Keratinocyte (primary cell): ENCODE data around the gene EID2B. TPM values are rescaled to one million over a fixed set of nuclear protein-coding genes. Genes with fewer than 3 reads are reported as not detected.

Experiments
- DNase-seq: peaks from one replicate; pipeline ENCODE4 v3.0.0-alpha.2; 2011; ENCODE audit warnings: low read depth, missing footprints, low spot score
- FAIRE-seq: peaks from 2 replicates; lab custom pipeline; 2011; peaks lifted over from hg19 to GRCh38; lab: Jason Lieb, UNC
- H2AFZ ChIP-seq: 2 replicates; pipeline ENCODE4 v1.6.0; 2012; ENCODE audit warnings: low read length, control low read depth, inconsistent platforms; ENCODE audit not compliant: control insufficient read depth
- H3K27ac ChIP-seq: 2 replicates; pipeline ENCODE4 v1.5.1; 2011; ENCODE audit warnings: low read length; ENCODE audit not compliant: control insufficient read depth, insufficient read depth
- H3K27me3 ChIP-seq: 3 replicates; pipeline ENCODE4 v1.6.0; 2011; ENCODE audit warnings: low read length; ENCODE audit not compliant: control insufficient read depth, insufficient read depth; ENCODE audit errors: extremely low read depth
- H3K36me3 ChIP-seq, 2 experiments: 2 replicates in 1 of 2; 3 replicates in 1 of 2; pipeline ENCODE4 v1.5.1; 2011; ENCODE audit warnings: low read length in 2 of 2, mild to moderate bottlenecking in 1 of 2; ENCODE audit not compliant: control insufficient read depth in 2 of 2, insufficient read depth in 2 of 2; ENCODE audit errors: extremely low read depth in 1 of 2
- H3K4me1 ChIP-seq: 3 replicates; pipeline ENCODE4 v1.5.1; 2011; ENCODE audit warnings: low read length; ENCODE audit not compliant: control insufficient read depth, insufficient read depth; ENCODE audit errors: extremely low read depth
- H3K4me2 ChIP-seq: 3 replicates; pipeline ENCODE4 v1.6.0; 2011; ENCODE audit warnings: low read depth, low read length; ENCODE audit not compliant: control insufficient read depth, insufficient read depth; ENCODE audit errors: extremely low read depth
- H3K4me3 ChIP-seq, 3 experiments: fragments of 200-600 bp in 1 of 3; sonication (generic) in 1 of 3; 2 replicates in 2 of 3; 3 replicates in 1 of 3; pipeline ENCODE4 v1.5.1; 2011 to 2016; ENCODE audit warnings: low read length in 3 of 3, mild to moderate bottlenecking in 3 of 3, control low read depth in 2 of 3, inconsistent platforms in 1 of 3, low read depth in 1 of 3, mixed read lengths in 1 of 3, mixed run types in 1 of 3, moderate library complexity in 1 of 3; ENCODE audit not compliant: control insufficient read depth in 2 of 3, insufficient read depth in 2 of 3; ENCODE audit errors: extremely low read depth in 1 of 3
- H3K79me2 ChIP-seq: 2 replicates; pipeline ENCODE4 v1.6.0; 2012; ENCODE audit warnings: low read length; ENCODE audit not compliant: control insufficient read depth, insufficient read depth
- H3K9ac ChIP-seq: 3 replicates; pipeline ENCODE4 v1.6.0; 2011; ENCODE audit warnings: low read length; ENCODE audit not compliant: control insufficient read depth, insufficient read depth; ENCODE audit errors: extremely low read depth
- H3K9me1 ChIP-seq: 3 replicates; pipeline ENCODE4 v1.6.0; 2011; ENCODE audit warnings: low read length; ENCODE audit not compliant: control insufficient read depth, insufficient read depth; ENCODE audit errors: extremely low read depth
- H3K9me3 ChIP-seq: 2 replicates; pipeline ENCODE4 v1.5.1; 2012; ENCODE audit warnings: low read depth, low read length; ENCODE audit not compliant: control insufficient read depth
- H4K20me1 ChIP-seq: 3 replicates; pipeline ENCODE4 v1.6.0; 2011; ENCODE audit warnings: low read length; ENCODE audit not compliant: control insufficient read depth, insufficient read depth; ENCODE audit errors: extremely low read depth
- EZH2 ChIP-seq: IDR thresholded peaks from one replicate; pipeline ENCODE4 v1.6.1; 2012; ENCODE audit warnings: inconsistent platforms, mild to moderate bottlenecking, low read length, moderate library complexity
- dilution Hi-C: fragments of 300-500 bp; cut with MboI; formaldehyde crosslinking; loops from one replicate; pipeline ENCODE4 v1.7.0; 2020; ENCODE audit warnings: low sequenced_read_pairs; ENCODE audit not compliant: extremely low pct_ligation_motif_present
- polyA plus RNA-seq, 5 experiments: library from polyadenylated mRNA; depleted of rRNA in 3 of 5; stranded (reverse) in 3 of 5; stranded (forward) in 1 of 5; unstranded in 1 of 5; fragments of >200 nt; gene quantifications; 1 replicate in 1 of 5; 2 replicates in 3 of 5; 3 replicates in 1 of 5; pipeline versions ENCODE4 v1.2.1 to v1.2.3, GENCODE V29; 2011 to 2012; ENCODE audit warnings: missing spikeins in 2 of 5, low read depth in 1 of 5, low replicate concordance in 1 of 5
- TF ChIP-seq, protein P1 (sequence below), 3 experiments: IDR thresholded peaks in 1 of 3; conservative IDR thresholded peaks in 1 of 3; optimal IDR thresholded peaks in 1 of 3; 2 replicates in 2 of 3; 3 replicates in 1 of 3; pipeline versions ENCODE3 to v1.5.1; 2011; ENCODE audit warnings: low read length in 3 of 3, mild to moderate bottlenecking in 3 of 3, moderate library complexity in 2 of 3, control low read depth in 1 of 3, inconsistent platforms in 1 of 3; ENCODE audit not compliant: insufficient read depth in 2 of 3; ENCODE audit errors: extremely low read depth in 1 of 3

The EID2B gene
- polyA plus RNA-seq, 1 donor (not counting 4 experiments of a cell fraction or from before 2014, with no cell fraction given), result 1.1 TPM

- Histone ChIP-seq H3K4me3 (peak overlapping the region; percentile 74 to 93 (median 82)), H4K20me1 (no peaks in the 10 kb centered on the region), H3K4me1 (peaks cover 35% of the 10 kb centered on the region), H3K9ac (peak overlapping the region; percentile 90), H3K4me2 (peak overlapping the region; percentile 90), H3K27me3 (no peaks in the 10 kb centered on the region), H3K9me1 (no peaks in the 10 kb centered on the region), H3K9me3 (no peaks in the 10 kb centered on the region), H3K36me3 (no peaks in the 10 kb centered on the region), H3K27ac (peak overlapping the region; percentile 87), H2AFZ (peak overlapping the region; percentile 91), H3K79me2 (peaks cover 21% of the 10 kb centered on the region)
- FAIRE-seq (no peak), DNase-seq (no peak)
- dilution Hi-C loops, result no loop called here
- no peak for TF ChIP-seq EZH2
- TF ChIP-seq, protein P1, sequence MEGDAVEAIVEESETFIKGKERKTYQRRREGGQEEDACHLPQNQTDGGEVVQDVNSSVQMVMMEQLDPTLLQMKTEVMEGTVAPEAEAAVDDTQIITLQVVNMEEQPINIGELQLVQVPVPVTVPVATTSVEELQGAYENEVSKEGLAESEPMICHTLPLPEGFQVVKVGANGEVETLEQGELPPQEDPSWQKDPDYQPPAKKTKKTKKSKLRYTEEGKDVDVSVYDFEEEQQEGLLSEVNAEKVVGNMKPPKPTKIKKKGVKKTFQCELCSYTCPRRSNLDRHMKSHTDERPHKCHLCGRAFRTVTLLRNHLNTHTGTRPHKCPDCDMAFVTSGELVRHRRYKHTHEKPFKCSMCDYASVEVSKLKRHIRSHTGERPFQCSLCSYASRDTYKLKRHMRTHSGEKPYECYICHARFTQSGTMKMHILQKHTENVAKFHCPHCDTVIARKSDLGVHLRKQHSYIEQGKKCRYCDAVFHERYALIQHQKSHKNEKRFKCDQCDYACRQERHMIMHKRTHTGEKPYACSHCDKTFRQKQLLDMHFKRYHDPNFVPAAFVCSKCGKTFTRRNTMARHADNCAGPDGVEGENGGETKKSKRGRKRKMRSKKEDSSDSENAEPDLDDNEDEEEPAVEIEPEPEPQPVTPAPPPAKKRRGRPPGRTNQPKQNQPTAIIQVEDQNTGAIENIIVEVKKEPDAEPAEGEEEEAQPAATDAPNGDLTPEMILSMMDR (optimal IDR thresholded peaks at IDR 0.05 in 1 of 3, IDR thresholded peaks at IDR 0.05 in 1 of 3, conservative IDR thresholded peaks at IDR 0.05 in 1 of 3; ENCODE audit: extremely low read depth in 1 of 3, insufficient read depth in 2 of 3, low read length in 3 of 3), result no peak
Observed at GRCh38 chr19:39539165-39539517, 6.5 kb upstream of the EID2B start.

GRCh38 chr19:39533791-39534190, 1.1 kb upstream of the EID2B start:
- TF ChIP-seq EZH2, result no peak
- TF ChIP-seq, protein P1 (optimal IDR thresholded peaks at IDR 0.05 in 1 of 3, IDR thresholded peaks at IDR 0.05 in 1 of 3, conservative IDR thresholded peaks at IDR 0.05 in 1 of 3; ENCODE audit: extremely low read depth in 1 of 3, insufficient read depth in 2 of 3, low read length in 3 of 3), result no peak
- H3K4me1 ChIP-seq, result peaks cover 13% of the 10 kb centered on the region
- H3K79me2 ChIP-seq, result peaks cover 23% of the 10 kb centered on the region
- H3K27me3 ChIP-seq, result no peaks in the 10 kb centered on the region
- H3K9ac ChIP-seq, result no peak overlapping the region
- no peak overlapping the region for H2AFZ ChIP-seq
- no peak overlapping the region for H3K4me2 ChIP-seq
- H4K20me1 ChIP-seq, result no peaks in the 10 kb centered on the region
- DNase-seq (no peak), FAIRE-seq (no peak)
- H3K4me3 ChIP-seq, result no peak overlapping the region
- no peaks in the 10 kb centered on the region for H3K9me3 ChIP-seq
- H3K27ac ChIP-seq, result no peak overlapping the region
- H3K9me1 ChIP-seq, result no peaks in the 10 kb centered on the region
- no peaks in the 10 kb centered on the region for H3K36me3 ChIP-seq
- dilution Hi-C loops, result no loop called here
